ENCODE results near the gene CHMP6. TPM values are rescaled to one million over a fixed set of nuclear protein-coding genes. Genes with fewer than 3 reads are reported as not detected.

The CHMP6 gene
- total and polyA plus RNA-seq, 7 donors: 15.7 to 40.4 (median 28.2) TPM

- H3K36me3 ChIP-seq: no peaks in the 10 kb centered on the region
- WGBS, 2 donors: 86% methylated on average over 22 of the region's 22 CpGs
- intact Hi-C loops (cut with DNase I): loop anchor here (2.0 kb wide), 1 partner anchor 71 kb away; no protein-coding TSS in a partner anchor
- no peak for TF ChIP-seq CTCF (IDR thresholded peaks at IDR 0.05)
- TF ChIP-seq POLR2A (IDR thresholded peaks at IDR 0.05): no peak
- no peak for TF ChIP-seq EP300 (IDR thresholded peaks at IDR 0.05)
- TF ChIP-seq POLR2AphosphoS5 (IDR thresholded peaks at IDR 0.05): no peak
- no peak overlapping the region for H3K4me3 ChIP-seq
- H3K27me3 ChIP-seq: peaks cover 0 to 9% (median 0%) of the 10 kb centered on the region in 3 donors
- H3K4me1 ChIP-seq: peaks cover 0 to 65% (median 52%) of the 10 kb centered on the region in 4 donors
- no peaks in the 10 kb centered on the region for H3K9me3 ChIP-seq
- DNase-seq: peak; percentile 74
- H3K27ac ChIP-seq: peak overlapping the region; percentile 67 to 72 (median 69)
Observed at GRCh38 chr17:81025741-81026129, 34.1 kb downstream of the CHMP6 start.

- peak overlapping the region in 1 of 4 donors; percentile 11 for H3K4me3 ChIP-seq
- H3K27ac ChIP-seq: peak overlapping the region; percentile 67 to 72 (median 69)
- 65 to 73% methylated on average over 31 of the region's 31 CpGs for WGBS, 2 donors
Observed at GRCh38 chr17:81026266-81027036, 34.8 kb downstream of the CHMP6 start.

GRCh38 chr17:81027038-81027437, 35.4 kb downstream of the CHMP6 start:
- WGBS, 2 donors: 66 to 75% methylated on average over 15 of the region's 15 CpGs
- Histone ChIP-seq H3K36me3 (peaks cover 0 to 3% (median 0%) of the 10 kb centered on the region in 4 donors), H3K9me3 (no peaks in the 10 kb centered on the region), H3K27ac (peak overlapping the region in 3 of 4 donors; percentile 67 to 72 (median 70)), H3K4me3 (peak overlapping the region in 1 of 4 donors; percentile 11), H3K4me1 (peaks cover 0 to 52% (median 39%) of the 10 kb centered on the region in 4 donors), H3K27me3 (peaks cover 0 to 9% (median 0%) of the 10 kb centered on the region in 3 donors)
- intact Hi-C loops (cut with DNase I): loop anchor here (2.0 kb wide), 1 partner anchor 70 kb away; no protein-coding TSS in a partner anchor
- no peak for TF ChIP-seq EP300 (IDR thresholded peaks at IDR 0.05)
- no peak for TF ChIP-seq CTCF (IDR thresholded peaks at IDR 0.05)
- TF ChIP-seq POLR2AphosphoS5 (IDR thresholded peaks at IDR 0.05): peak in 2 of 4 donors; percentile 21 to 28
- peak; percentile 74 for DNase-seq

More at GRCh38 chr17:81026266-81027036, 34.8 kb downstream of the CHMP6 start:
- H3K36me3 ChIP-seq: no peaks in the 10 kb centered on the region
- intact Hi-C loops (cut with DNase I): loop anchor here (2.0 kb wide), 1 partner anchor 70 kb away; no protein-coding TSS in a partner anchor
- H3K9me3 ChIP-seq: no peaks in the 10 kb centered on the region
- peak; percentile 74 for DNase-seq
- peaks cover 0 to 9% (median 0%) of the 10 kb centered on the region in 3 donors for H3K27me3 ChIP-seq
- TF ChIP-seq POLR2AphosphoS5 (IDR thresholded peaks at IDR 0.05) (no peak), POLR2A (IDR thresholded peaks at IDR 0.05) (no peak), CTCF (IDR thresholded peaks at IDR 0.05) (no peak), EP300 (IDR thresholded peaks at IDR 0.05) (no peak)
- peaks cover 0 to 58% (median 44%) of the 10 kb centered on the region in 4 donors for H3K4me1 ChIP-seq

GRCh38 chr17:81027591-81028505, 36.2 kb downstream of the CHMP6 start:
- intact Hi-C loops (cut with DNase I): loop anchor here (2.0 kb wide), 1 partner anchor 69 kb away; no protein-coding TSS in a partner anchor
- 42 to 57% methylated on average over 37 of the region's 37 CpGs for WGBS, 2 donors
- TF ChIP-seq CTCF (IDR thresholded peaks at IDR 0.05) (peak in 1 of 4 experiments; percentile 9), POLR2A (IDR thresholded peaks at IDR 0.05) (no peak), EP300 (IDR thresholded peaks at IDR 0.05) (no peak)

More at GRCh38 chr17:81027591-81028505, 36.2 kb downstream of the CHMP6 start:
- Histone ChIP-seq H3K27ac (peak overlapping the region in 2 of 4 donors; percentile 67 to 72), H3K27me3 (peaks cover 0 to 9% (median 0%) of the 10 kb centered on the region in 3 donors), H3K4me1 (peaks cover 0 to 47% (median 37%) of the 10 kb centered on the region in 4 donors), H3K4me3 (peak overlapping the region in 1 of 4 donors; percentile 11), H3K36me3 (peaks cover 0 to 11% (median 0%) of the 10 kb centered on the region in 4 donors), H3K9me3 (no peaks in the 10 kb centered on the region)
- DNase-seq: peak; percentile 70
